GM18868 (cell line): Measurements from ENCODE around the gene SLC26A3.

Experiments used
- ATAC-seq: cut with Tn5 transposase; IDR thresholded peaks from one replicate; pipeline ENCODE4 v1.9.1; 2021; ENCODE audit warnings: mild to moderate bottlenecking, moderate library complexity; ENCODE audit not compliant: unreplicated experiment

SLC26A3 gene

DNA sequence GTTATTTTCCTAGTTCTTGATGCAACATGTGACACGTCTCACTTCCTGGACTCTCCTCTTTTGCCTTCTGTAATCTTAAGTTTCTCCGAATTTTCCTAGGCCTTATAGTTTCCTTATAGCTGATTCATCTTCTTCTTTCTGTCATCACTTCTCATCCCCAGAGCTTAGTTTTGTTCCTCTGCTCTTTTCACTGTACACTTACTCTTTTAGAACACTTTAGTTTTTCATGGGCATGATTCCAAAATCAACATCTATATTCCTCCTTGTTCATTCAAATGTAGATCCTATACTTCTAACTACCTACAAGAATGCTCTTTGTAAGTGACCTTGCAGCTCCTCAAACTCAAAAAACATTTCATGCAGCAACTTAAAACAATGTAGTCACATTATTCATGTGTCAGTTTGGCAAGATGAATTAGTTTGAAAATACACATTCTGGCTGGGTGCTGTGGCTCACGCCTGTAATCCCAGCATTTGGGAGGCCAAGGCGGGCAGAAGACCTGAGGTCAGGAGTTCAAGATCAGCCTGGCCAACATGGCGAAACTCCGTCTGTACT is 13.1 kb upstream of the SLC26A3 start:
- ATAC-seq, result no peak

DNA sequence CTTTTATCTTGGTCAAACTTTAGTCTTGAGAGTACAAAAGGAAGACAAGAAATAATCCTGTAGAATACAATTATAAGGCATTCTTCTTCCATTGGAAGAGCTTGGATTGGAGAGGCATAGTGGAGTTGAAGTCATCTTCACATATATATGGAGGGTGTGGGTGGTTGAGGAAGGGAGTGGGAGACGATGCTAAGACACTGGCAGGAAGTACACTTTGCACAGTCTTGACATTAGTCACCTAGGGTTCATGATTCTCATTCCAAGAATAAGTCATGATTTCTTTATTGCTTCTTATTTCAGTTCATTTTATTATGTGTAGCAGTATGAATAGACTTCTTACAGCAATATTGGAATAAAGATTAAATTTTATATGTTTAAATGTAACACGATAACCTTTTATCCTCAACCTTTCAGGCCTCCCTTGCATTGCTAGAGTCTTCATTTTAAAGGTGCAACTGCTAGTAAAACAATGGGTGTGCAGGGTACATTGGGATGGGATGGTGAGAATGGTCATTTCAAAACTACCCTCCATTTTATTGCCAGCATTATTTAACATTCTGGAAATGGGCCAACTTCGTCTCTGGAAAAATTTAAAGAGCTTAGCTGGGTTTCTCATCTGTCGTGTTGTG is 12.3 kb upstream of the SLC26A3 start:
- ATAC-seq, result no peak

DNA sequence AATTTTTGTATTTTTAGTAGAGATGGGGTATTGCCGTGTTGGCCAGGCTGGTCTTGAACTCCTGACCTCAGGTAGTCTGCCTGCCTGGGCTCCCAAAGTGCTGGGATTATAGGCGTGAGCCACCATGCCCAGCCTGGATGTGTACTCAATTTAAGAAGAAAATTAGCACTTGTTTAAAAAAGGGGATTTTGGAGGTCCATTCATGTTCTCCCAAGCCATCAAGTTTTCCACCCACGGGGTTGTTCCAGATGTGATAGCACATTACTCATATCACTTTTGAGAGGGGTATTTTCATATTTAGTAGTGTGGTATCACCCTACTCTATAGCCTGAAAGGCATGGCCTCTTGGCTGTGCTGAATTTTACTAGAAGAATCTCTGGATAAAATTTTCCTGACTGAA is 10.5 kb upstream of the SLC26A3 start:
- ATAC-seq, result no peak

DNA sequence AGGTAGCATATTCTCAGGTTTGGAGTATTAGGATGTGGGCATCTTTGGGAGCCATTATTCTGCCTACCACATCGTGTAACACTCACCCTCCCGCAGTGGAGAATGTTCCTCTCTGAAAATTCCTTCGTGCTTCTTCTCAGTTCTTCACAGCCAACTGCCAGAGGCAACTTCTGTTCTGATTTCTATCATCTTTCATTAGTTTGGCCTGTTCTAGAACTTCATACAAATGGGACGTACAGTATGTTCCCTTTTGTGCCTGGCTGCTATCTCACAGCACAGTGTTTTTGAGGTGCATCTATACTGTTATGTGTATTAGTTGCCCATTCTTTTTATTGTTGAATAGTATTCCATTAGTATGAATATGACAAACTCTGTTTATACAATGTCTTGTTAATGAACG is 8.9 kb upstream of the SLC26A3 start:
- no peak for ATAC-seq

DNA sequence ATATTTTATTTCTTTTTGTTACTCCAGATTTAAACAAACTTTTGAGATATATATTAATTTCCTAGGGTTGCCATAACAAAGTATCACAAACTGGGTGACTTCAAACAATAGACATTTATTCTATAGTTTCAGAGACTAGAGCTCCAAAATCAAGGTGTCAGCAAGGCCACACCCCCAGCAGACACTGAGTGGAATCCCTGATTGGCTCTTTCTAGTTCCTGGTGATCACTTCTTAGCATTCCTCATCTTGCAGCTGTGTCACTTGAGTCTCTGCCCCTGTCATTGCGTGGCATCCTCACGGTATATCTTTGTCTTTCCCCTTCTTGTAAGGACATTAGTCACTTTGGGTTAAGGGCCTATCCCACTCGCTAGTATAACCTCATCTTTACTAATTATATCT is 7.6 kb upstream of the SLC26A3 start:
- ATAC-seq, result no peak

DNA sequence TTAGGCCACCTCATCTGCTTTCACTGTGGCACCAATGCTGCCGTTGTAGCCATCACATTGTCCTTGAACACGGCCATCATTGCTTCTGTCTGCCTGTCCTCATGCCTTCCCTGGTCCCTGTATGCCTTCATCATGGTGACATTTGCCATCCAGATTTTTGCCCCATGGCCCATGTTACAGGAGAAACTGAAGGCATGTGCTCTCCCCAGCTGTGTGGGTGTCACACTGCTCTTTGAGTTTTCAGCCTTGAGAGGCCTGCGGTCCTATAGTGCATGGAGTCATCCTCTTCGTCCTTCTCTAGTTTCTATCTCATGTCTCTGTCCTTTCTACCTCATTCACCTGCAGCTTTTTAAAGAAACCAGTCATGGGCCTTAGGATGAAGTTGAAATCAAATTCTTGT is 6.2 kb upstream of the SLC26A3 start:
- ATAC-seq, result no peak

DNA sequence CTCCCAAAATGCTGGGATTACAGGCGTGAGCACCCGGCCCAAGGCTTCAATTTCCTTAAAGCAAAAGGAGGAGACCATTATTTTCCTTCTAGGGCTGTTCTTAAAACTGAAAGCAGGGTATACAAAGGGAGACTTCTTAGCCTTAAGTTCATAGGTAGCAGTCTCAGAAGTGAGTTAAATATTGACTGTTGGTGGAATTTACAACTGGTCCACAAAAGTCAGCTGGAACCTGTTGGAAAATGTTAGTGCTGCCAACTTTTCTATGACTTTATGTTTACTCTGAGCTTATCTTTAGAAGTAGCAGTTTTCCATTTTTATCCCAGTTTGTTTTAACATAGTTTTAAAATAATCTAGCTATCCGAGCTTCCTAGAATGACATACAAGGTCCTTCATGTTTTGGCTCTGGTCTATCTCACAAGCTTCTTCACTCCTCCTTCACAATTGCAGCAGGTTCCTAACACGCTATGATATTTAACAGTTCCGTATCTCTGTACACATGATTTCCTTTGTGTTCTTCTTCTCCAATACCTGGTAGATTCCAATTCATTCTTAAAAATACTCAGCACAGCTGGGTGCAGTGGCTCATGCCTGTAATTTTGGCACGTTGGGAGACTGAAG is 3.3 kb downstream of the SLC26A3 start:
- no peak for ATAC-seq

DNA sequence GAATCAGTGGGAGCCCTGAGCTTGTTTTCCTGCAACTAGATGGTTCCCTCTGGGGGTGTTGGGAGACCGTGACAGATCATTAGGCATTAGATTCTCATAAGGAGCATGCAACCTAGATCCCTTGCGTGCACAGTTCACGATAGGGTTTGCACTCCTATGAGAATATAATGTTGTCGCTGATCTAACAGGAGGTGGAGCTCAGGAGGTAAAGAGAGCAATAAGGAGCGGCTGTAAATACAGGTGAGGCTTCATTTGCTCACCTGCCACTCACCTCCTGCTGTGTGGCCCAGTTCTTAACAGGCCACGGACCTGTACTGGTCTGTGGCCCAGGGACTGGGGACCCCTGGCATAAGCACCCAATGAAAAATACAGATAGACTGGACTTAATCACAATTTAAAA is 10.7 kb downstream of the SLC26A3 start:
- no peak for ATAC-seq

DNA sequence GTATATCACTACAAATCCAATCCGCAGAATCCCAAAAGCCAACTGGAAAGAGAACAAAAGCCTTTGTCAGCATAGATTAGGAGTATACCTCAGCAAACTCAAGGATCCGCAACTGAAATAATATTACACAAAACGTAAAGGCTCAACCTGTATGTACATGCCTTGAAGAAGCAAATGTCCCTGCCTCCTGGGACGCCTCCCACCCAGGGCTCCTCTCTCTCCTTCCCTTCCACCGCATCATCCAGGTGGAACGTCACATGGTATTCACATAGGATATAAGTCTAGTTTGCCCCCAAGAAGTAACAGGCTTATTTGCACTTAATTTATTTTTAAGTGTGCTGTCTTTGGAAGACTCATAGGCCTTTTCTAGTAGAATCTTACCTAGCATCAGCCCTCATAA is 13.4 kb downstream of the SLC26A3 start:
- no peak for ATAC-seq

DNA sequence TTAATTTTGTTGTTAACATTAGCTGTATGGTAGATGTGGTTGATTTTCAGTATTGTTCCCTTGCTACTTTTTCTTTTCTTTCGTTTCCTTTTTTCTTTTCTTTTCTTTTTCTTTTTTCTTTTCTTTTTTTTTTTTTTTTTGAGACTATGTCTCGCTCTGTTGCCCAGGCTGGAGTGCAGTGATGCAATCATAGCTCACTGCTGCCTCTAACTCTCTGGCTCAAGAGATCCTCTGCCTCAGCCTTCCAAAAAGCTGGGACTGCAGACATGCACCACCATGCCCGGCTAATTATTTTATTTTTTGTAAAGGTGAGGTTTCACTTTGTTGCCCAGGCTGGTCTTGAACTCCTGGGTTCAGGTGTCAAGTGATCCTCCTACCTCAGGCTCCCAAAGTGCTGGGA is 14.4 kb downstream of the SLC26A3 start:
- ATAC-seq, result no peak

DNA sequence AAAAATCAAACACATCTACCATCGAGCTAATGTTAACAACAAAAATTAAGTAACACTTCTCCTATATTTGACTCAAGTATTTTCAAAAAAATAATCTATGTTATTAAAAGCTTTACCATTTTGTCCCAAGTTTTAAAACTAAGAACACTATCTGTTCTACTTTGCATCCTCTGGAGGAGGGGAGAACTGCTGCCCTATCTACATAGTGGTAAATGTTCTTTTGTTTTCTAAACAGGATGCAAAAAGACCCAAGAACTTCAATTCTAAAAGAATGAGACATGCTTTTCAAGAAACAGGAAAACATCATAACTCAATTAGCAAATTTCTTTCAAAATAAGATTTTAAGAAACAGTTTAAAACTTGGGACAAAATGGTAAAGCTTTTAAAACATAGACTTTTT is 14.8 kb downstream of the SLC26A3 start:
- no peak for ATAC-seq

DNA sequence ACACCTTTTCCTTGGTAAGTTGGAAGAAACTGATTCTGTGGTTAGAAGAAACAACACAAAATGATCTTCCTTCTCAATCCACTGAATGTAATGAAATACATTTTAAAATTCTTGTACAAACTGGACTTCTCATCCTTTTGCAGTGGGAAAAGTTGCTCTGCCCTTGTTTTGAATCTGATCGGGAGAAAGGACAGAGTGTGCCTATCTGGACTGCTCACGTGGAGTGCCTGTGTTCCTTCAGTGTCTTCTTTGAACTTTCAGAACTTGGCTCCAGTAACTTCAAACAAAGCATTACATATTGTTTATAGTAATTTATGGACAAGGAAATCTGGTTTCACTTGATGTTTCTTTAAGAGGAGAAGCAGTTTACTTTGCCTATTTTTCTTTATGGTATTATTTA is 17.1 kb downstream of the SLC26A3 start:
- no peak for ATAC-seq

DNA sequence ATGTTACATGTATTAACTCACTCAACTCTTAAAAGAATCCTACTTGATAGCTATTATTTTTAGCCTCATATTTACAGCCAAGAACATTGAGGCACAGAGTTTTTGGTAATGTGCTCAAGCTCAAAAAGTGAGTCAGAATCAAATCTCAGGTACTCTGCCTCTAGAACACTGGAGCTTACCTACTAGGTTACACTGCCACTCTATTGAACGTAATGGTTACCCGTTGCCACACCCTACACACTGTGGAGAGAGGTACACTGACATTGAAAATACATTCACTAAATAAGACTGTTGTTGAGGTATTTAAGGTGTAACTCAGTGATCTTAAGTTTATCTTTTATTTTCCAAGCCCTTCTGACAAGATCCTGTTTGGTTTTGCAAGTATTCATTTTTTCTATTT is 17.9 kb downstream of the SLC26A3 start:
- no peak for ATAC-seq

DNA sequence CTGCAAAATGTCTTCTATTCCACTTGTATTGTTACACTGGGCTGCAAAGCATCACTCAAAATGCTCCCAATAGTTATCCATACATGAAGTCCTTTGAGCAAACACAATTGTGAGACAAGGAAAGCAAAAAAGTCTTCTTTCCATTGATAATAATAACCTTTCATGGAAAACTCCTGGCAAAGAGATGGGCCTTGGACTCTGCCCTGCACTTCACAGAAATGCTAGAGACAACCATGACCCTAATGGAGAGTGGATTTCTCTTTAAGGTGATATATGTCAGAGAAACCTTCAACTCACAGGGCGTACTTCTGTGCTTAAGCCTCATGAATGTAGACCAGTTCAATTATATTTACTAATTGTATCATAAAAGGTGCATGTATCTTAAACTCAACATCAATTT is 19.4 kb downstream of the SLC26A3 start:
- no peak for ATAC-seq

DNA sequence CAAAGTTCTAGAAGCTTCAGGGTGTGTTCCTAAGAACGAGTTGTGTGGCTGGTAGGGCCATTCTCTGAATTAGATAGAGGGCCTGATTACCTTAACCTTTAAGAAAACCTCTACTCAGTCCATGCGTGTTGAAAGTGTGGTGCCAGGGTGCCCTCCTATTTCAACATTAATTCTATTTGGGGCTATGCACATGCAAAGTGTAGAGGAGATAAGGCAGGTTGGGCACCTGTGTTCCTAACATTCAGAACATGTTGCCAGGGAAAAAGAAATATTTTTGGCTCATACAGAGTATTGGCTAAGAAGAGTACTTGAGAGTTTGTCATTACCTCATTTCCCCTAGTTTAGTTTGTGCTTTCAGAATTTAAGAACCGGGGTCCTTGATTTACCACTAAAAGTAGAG is 20.6 kb downstream of the SLC26A3 start:
- no peak for ATAC-seq

DNA sequence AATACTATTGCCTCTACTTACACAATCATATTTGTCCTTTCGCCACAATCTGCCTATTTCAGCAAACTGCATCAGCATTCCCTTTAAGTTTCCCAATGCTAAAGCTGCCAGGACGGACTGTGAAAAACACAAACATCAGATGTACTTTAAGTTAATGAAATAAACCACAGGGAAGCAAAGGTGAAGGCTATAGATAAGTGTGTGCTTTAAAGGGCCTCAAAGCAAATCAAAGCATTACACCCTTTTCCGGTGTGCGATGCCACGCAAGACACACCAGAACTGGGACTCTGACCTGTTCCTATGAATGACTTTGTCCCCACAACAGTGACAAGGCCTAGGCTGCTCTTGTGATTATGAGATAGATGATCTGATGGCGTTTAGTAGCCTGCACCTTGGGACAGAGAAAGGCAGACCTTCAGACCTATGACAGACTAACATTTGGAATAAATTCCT is 23.4 kb downstream of the SLC26A3 start:
- ATAC-seq, result no peak

DNA sequence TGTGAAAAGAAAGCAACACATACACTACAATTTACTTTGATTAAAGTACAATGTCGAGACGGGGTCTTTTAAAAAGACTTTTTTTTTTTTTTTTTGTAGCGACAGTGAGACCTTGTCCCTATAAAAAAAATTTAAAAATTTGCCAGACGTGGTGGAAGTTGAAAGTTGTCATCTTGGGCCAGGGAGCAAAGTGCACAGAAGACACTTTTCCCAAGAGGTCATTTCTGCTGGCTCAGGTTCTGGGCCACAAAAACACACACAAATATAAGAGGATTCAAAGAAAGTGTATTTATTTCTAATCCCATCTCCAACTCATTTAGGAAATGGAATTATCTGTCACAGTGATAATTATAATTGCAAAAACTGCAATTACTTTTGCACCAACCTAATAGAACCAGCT is 24.7 kb downstream of the SLC26A3 start:
- no peak for ATAC-seq

DNA sequence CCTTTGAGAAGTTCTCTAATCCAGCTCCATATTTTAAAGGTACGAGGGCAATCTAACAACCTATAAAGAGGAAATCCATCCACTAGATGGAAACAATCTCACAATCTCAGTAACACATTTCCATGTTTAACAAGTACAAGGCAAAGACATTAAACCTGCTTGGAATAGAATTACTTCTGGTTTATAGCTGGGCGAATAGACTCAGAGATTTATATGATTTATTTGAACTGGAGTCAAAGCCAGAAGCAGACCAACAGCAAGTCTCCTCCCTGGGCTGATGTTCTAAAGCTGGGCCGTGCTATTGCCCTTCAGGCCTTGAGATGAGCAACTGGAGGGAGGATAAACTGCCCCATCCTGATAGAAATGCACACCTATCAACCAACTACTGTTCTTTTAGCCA is 25.3 kb downstream of the SLC26A3 start:
- ATAC-seq, result no peak

DNA sequence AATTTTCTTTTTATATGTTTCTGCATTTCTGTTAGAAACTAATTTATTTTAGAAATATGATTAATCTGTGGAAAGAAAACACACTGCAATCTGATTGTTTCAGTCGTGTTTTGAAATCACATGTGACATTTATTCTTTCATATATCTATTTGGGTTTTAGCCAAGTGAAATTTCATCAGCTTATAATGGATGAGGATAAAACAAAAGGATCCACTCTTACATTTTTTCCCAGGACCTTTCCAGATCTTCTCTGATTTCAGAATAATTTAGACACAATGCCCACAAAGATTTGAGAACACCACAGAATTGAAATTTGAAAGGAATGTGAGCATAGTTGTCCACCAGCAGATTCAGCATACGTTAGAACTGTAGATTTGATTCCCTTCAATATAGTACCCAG is 30.0 kb downstream of the SLC26A3 start:
- no peak for ATAC-seq

DNA sequence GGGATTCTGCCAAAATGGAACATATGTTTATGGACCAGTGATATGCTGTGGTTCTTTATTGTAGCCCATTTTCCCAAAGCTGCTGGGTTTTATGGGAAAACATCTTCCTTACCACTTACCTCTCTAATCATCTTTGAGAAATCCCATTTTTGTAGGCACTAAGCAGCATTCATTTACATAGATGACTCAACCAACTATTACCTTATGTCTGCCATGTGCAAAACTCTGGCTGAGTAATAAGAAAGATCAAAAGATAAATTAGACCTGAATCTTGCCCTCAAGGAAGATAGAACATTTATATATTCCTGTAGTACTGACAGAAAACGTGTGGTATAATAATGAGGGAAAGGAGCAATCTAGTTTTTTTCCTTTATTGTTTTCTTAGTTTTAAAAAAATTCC is 34.8 kb downstream of the SLC26A3 start:
- no peak for ATAC-seq

DNA sequence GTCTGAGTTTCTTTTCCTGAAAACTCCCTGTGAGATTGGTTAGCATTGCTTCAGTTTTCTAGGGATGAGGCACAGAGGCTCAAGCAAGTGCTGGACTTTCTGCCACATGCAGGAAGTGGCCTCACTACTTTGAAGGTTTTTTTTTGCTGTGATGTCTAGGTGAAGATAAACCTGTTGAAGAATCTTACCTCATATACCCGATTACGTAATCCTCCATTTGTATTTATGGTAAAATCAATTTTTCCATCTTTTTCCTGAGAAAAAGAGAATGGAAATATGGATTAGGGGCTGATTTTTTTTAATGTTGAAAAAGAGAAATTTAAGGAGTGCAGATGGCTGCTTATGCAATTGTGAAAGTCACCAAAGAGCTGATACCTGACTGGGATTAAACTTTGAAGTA is 35.6 kb downstream of the SLC26A3 start:
- no peak for ATAC-seq

DNA sequence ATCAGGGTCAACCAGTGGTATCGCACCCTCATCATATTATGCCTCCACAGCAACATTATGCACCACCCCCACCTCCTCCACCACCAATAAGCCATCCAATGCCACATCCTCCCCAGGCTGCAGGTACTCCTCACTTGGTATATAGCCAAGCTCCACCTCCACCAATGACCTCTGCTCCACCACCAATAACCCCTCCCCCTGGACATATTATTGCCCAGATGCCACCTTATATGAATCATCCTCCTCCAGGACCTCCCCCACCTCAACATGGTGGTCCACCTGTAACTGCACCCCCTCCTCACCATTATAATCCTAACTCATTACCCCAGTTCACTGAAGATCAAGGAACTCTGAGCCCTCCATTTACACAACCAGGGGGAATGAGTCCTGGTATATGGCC is 44.4 kb downstream of the SLC26A3 start:
- ATAC-seq, result no peak

DNA sequence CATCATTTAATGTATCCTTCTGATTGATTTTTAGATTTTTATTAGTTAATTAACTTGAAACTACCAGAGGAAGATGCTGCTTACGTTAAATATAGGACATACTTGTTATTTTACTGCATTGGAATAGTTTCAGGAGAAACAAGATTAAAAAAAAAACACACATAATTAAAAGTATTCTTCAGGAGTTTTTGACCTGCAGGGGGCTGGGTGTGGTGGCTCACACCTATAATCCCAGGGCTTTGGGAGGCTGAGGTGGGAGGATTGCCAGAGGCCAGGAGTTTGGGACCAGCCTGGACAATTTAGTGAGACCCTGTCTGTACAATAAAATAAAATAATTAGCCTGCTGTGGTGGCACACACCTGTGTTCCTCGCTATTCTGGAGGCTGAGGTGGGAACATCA is 48.4 kb downstream of the SLC26A3 start:
- ATAC-seq, result no peak
